Ishikawa (cell line): ENCODE measurements around the gene ARHGAP42.

Source experiments
- CEBPB ChIP-seq: IDR thresholded peaks from 2 replicates; pipeline ENCODE4 v1.6.1; 2012
- CREB1 ChIP-seq: IDR thresholded peaks from 2 replicates; pipeline ENCODE4 v1.6.1; 2012; ENCODE audit warnings: low read depth
- EGR1 ChIP-seq: IDR thresholded peaks from 2 replicates; pipeline ENCODE4 v1.6.1; 2012
- EP300 ChIP-seq: IDR thresholded peaks from 2 replicates; pipeline ENCODE4 v1.6.1; 2012; ENCODE audit warnings: borderline replicate concordance
- MAX ChIP-seq: IDR thresholded peaks from 2 replicates; pipeline ENCODE4 v1.6.1; 2012
- RAD21 ChIP-seq: IDR thresholded peaks from 2 replicates; pipeline ENCODE4 v1.6.1; 2012; ENCODE audit warnings: low read depth
- REST ChIP-seq: IDR thresholded peaks from 2 replicates; pipeline ENCODE4 v1.6.1; 2012; ENCODE audit warnings: low read depth, mild to moderate bottlenecking
- TAF1 ChIP-seq: IDR thresholded peaks from 2 replicates; pipeline ENCODE4 v1.6.1; 2012; ENCODE audit warnings: low read depth, mild to moderate bottlenecking
- TCF12 ChIP-seq: IDR thresholded peaks from 2 replicates; pipeline ENCODE4 v1.6.1; 2012; ENCODE audit warnings: low read depth
- TEAD4 ChIP-seq: IDR thresholded peaks from 2 replicates; pipeline ENCODE4 v1.6.1; 2012
- USF1 ChIP-seq: IDR thresholded peaks from 2 replicates; pipeline ENCODE4 v1.6.1; 2012

DNA sequence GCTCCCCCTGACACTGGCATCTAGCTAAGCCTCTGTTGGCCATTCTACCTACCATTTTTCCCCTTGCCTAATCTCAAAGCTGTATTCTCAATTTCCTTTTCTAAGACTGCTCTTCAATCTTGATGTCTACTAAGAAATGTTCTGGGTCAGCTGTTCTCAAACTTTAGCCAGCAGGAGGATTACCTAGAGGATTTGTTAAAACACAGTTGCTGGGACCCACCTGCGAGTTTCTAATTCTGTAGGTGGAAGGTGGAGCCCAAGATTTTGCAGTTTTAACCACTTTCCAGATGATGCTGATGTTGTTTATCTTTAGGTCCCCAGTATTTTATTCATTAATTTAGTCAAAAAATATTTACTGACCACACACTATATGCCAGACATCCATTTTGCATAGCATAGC, 9.3 kb upstream of the ARHGAP42 start:
- no peak for TF ChIP-seq CEBPB
- no peak for TF ChIP-seq EGR1
- TF ChIP-seq MAX, result no peak
- no peak for TF ChIP-seq REST
- no peak for TF ChIP-seq TAF1
- TF ChIP-seq EP300, result no peak
- no peak for TF ChIP-seq USF1
- no peak for TF ChIP-seq TCF12
- no peak for TF ChIP-seq RAD21
- no peak for TF ChIP-seq TEAD4
- no peak for TF ChIP-seq CREB1
